HepG2 (cell line): ENCODE results near the gene ITGB7. TPM values are rescaled to one million over a fixed set of nuclear protein-coding genes. Genes with fewer than 3 reads are reported as not detected.

Experiments used
- ATAC-seq: fragments of 200-7000 bp; cut with Tn5 transposase; 3 replicates; pipeline ENCODE4 v1.9.1; 2020; ENCODE audit warnings: mild to moderate bottlenecking, moderate library complexity
- BruUV-seq: library from RNA; stranded (reverse); fragments of 400-500 nt; replicated peaks from 2 replicates; lab custom pipeline; 2021; lab: Mats Ljungman, UMichigan
- CTCF ChIA-PET: fragments of 300-600 bp; formaldehyde crosslinking; extraction: SDS; loops from one replicate; lab custom pipeline; 2021; ENCODE audit warnings: low total read pairs, inconsistent platforms, low intra/inter-chr PET ratio; lab: Yijun Ruan, JAX
- POLR2A ChIA-PET: fragments of 350-600 bp; sonication (Branson Sonifier 250); formaldehyde crosslinking; loops from one replicate; lab custom pipeline; 2020; ENCODE audit warnings: antibody characterized with exemption, inconsistent platforms; lab: Yijun Ruan, JAX
- DNase-seq: peaks from one replicate; pipeline ENCODE4 v3.0.0-alpha.2; 2015; ENCODE audit warnings: low spot score
- FAIRE-seq: peaks from 3 replicates; lab custom pipeline; 2011; peaks lifted over from hg19 to GRCh38; lab: Jason Lieb, UNC
- H2AFZ ChIP-seq: one replicate; pipeline ENCODE4 v1.6.1; 2011; ENCODE audit warnings: low read length, inconsistent platforms
- H3K27ac ChIP-seq: fragments of 300-600 bp; 3 replicates; pipeline ENCODE4 v1.8.0; 2011; ENCODE audit warnings: mixed run types, mild to moderate bottlenecking, mixed read lengths, low read length, inconsistent platforms; ENCODE audit not compliant: insufficient read depth; ENCODE audit errors: extremely low read length
- H3K27me3 ChIP-seq, 2 experiments: fragments of 200-600 bp in 1 of 2; 2 replicates in 1 of 2; 3 replicates in 1 of 2; pipeline versions ENCODE4 v1.6.0 to v1.8.0; 2011; ENCODE audit warnings: low read length in 2 of 2, mild to moderate bottlenecking in 2 of 2, moderate library complexity in 2 of 2, inconsistent platforms in 1 of 2; ENCODE audit not compliant: insufficient read depth in 2 of 2, control insufficient read depth in 1 of 2
- H3K36me3 ChIP-seq, 2 experiments: fragments of 200-600 bp in 1 of 2; replicated peaks in 1 of 2; 2 replicates in 1 of 2; 3 replicates in 1 of 2; pipeline versions ENCODE4 v1.5.1 to v1.8.0; 2011; ENCODE audit warnings: low read length in 2 of 2, inconsistent platforms in 1 of 2; ENCODE audit not compliant: insufficient read depth in 2 of 2, control insufficient read depth in 1 of 2
- H3K4me1 ChIP-seq: 2 replicates; pipeline ENCODE4 v1.5.1; 2012; ENCODE audit warnings: low read length, inconsistent platforms; ENCODE audit not compliant: insufficient read depth
- H3K4me2 ChIP-seq: 2 replicates; pipeline ENCODE4 v1.6.0; 2011; ENCODE audit warnings: low read depth, low read length, inconsistent platforms
- H3K4me3 ChIP-seq, 3 experiments: fragments of 200-600 bp in 1 of 3; sonication (generic), shearing (Covaris generic) in 1 of 3; replicated peaks in 1 of 3; 2 replicates each; pipeline ENCODE4 v1.5.1; 2011 to 2016; ENCODE audit warnings: low read length in 3 of 3, inconsistent platforms in 2 of 3, low read depth in 2 of 3, mild to moderate bottlenecking in 2 of 3, control low read depth in 1 of 3, mixed read lengths in 1 of 3; ENCODE audit not compliant: insufficient read depth in 1 of 3
- H3K79me2 ChIP-seq: one replicate; pipeline ENCODE4 v1.6.1; 2011; ENCODE audit warnings: low read length, inconsistent platforms; ENCODE audit not compliant: insufficient read depth
- H3K9ac ChIP-seq: 2 replicates; pipeline ENCODE4 v1.6.0; 2011; ENCODE audit warnings: mild to moderate bottlenecking, low read depth, low read length, inconsistent platforms; ENCODE audit not compliant: insufficient read depth
- H3K9me3 ChIP-seq: 2 replicates; pipeline ENCODE4 v1.5.1; 2012; ENCODE audit warnings: mild to moderate bottlenecking, low read length
- H4K20me1 ChIP-seq: 2 replicates; pipeline ENCODE4 v1.6.0; 2011; ENCODE audit warnings: inconsistent platforms, mild to moderate bottlenecking, low read length, moderate library complexity; ENCODE audit not compliant: insufficient read depth
- GABPA ChIP-seq, 2 experiments: IDR thresholded peaks; 2 replicates each; pipeline ENCODE4 v1.6.1; 2011 to 2016; ENCODE audit warnings: low read depth in 2 of 2, low read length in 1 of 2, missing biosample characterization in 1 of 2, missing genetic modification characterization in 1 of 2
- HMGA1 ChIP-seq: sonication (generic); formaldehyde crosslinking; conservative IDR thresholded peaks from 2 replicates; pipeline ENCODE4 v1.4.0; 2020; ENCODE audit warnings: missing genetic modification reagents
- HNRNPUL1 ChIP-seq: fragments of 200-400 bp; formaldehyde crosslinking; IDR thresholded peaks from 2 replicates; pipeline ENCODE4 v1.6.1; 2017; ENCODE audit warnings: low read depth, mild to moderate bottlenecking, low read length, moderate library complexity
- HOXA9 ChIP-seq: sonication (generic); formaldehyde crosslinking; IDR thresholded peaks from 2 replicates; pipeline ENCODE4 v1.8.1; 2022; ENCODE audit warnings: missing genetic modification reagents, mild to moderate bottlenecking, moderate library complexity, borderline replicate concordance
- MBD4 ChIP-seq: IDR thresholded peaks from 2 replicates; pipeline ENCODE4 v1.6.1; 2012; ENCODE audit warnings: low read length, inconsistent platforms, borderline replicate concordance
- MTF2 ChIP-seq: sonication (generic); formaldehyde crosslinking; IDR thresholded peaks from 2 replicates; pipeline ENCODE4 v1.5.0; 2020; ENCODE audit warnings: missing genetic modification reagents, borderline replicate concordance
- PAX8 ChIP-seq: sonication (generic); formaldehyde crosslinking; IDR thresholded peaks from 2 replicates; pipeline ENCODE4 v1.8.0; 2022; ENCODE audit warnings: mild to moderate bottlenecking, missing genetic modification reagents, borderline replicate concordance
- PCBP1 ChIP-seq: fragments of 200-400 bp; formaldehyde crosslinking; IDR thresholded peaks from 2 replicates; pipeline ENCODE4 v1.6.1; 2017; ENCODE audit warnings: mild to moderate bottlenecking, low read depth, low read length, borderline replicate concordance
- REPIN1 ChIP-seq: sonication (generic); formaldehyde crosslinking; IDR thresholded peaks from 2 replicates; pipeline ENCODE4 v1.8.0; 2022; ENCODE audit warnings: missing genetic modification reagents, low read depth, mild to moderate bottlenecking, borderline replicate concordance
- TBL1XR1 ChIP-seq: fragments of 150-350 bp; IDR thresholded peaks from 2 replicates; pipeline ENCODE4 v1.6.1; 2014; ENCODE audit warnings: borderline replicate concordance, low read length; ENCODE audit not compliant: partially characterized antibody
- ZNF337 ChIP-seq: sonication (generic); formaldehyde crosslinking; IDR thresholded peaks from 2 replicates; pipeline ENCODE4 v1.5.1; 2020; ENCODE audit warnings: missing genetic modification reagents, low read depth, mild to moderate bottlenecking, borderline replicate concordance
- ZNF460 ChIP-seq: sonication (generic); formaldehyde crosslinking; IDR thresholded peaks from 2 replicates; pipeline ENCODE4 v1.5.1; 2020; ENCODE audit warnings: missing genetic modification reagents, mild to moderate bottlenecking, borderline replicate concordance
- ZNF546 ChIP-seq: sonication (generic); formaldehyde crosslinking; conservative IDR thresholded peaks from 2 replicates; pipeline ENCODE4 v1.8.1; 2023; ENCODE audit warnings: mild to moderate bottlenecking, missing genetic modification reagents
- WGBS: methylation state at CpG from one replicate; pipeline ENCODE4 v1.1.6; 2017; ENCODE audit warnings: low lambda C conversion rate; 5-methylcytosine and 5-hydroxymethylcytosine counted together
- in situ Hi-C: cut with HindIII; loops from 2 replicates; pipeline ENCODE4 v1.10.0; 2017; ENCODE audit warnings: low pct_unique_long_range_greater_than_20kb; ENCODE audit not compliant: extremely low pct_ligation_motif_present
- intact Hi-C: fragments of 100-400 bp; cut with micrococcal nuclease; formaldehyde crosslinking; loops from one replicate; pipeline ENCODE4 v1.10.0; 2022; ENCODE audit not compliant: unreplicated experiment
- polyA plus RNA-seq, 8 experiments: library from polyadenylated mRNA; depleted of rRNA in 3 of 8; stranded (reverse) in 7 of 8; unstranded in 1 of 8; fragments of >200 nt; fragmentation: Illumina TruSeq in 4 of 8; extraction: Trizol in 4 of 8; gene quantifications; 2 replicates each; pipeline versions ENCODE4 v1.2.1 to v1.2.3, GENCODE V29; 2011 to 2016; ENCODE audit warnings: low read depth in 4 of 8, missing spikeins in 1 of 8, mixed read lengths in 1 of 8; ENCODE audit not compliant: insufficient read depth in 1 of 8
- total RNA-seq, 5 experiments: library from RNA; depleted of rRNA; stranded (reverse); fragments of >200 nt; fragmentation: Illumina TruSeq; extraction: Trizol; gene quantifications; 2 replicates each; pipeline ENCODE4 v1.2.3, GENCODE V29; 2016; ENCODE audit warnings: low read depth in 1 of 5
- TF ChIP-seq, protein P1 (sequence below): IDR thresholded peaks from 2 replicates; pipeline ENCODE4 v1.6.1; 2016; ENCODE audit warnings: low read depth, control low read depth
- TF ChIP-seq, protein P2 (sequence below): sonication (generic); formaldehyde crosslinking; IDR thresholded peaks from 2 replicates; pipeline ENCODE4 v1.4.0; 2020; ENCODE audit warnings: missing genetic modification reagents
- TF ChIP-seq, protein P3 (sequence below): sonication (generic); IDR thresholded peaks from 2 replicates; pipeline ENCODE4 v1.6.1; 2016; ENCODE audit warnings: low read depth, borderline replicate concordance
- TF ChIP-seq, protein P4 (sequence below): sonication (generic); formaldehyde crosslinking; IDR thresholded peaks from 2 replicates; pipeline ENCODE4 v1.4.0; 2020; ENCODE audit warnings: missing genetic modification reagents

ITGB7 gene
- total and polyA plus RNA-seq, 2 of the 13 experiments (the other 11 are each of a cell fraction or from before 2014, with no cell fraction given) = 0.16 to 0.18 TPM

DNA sequence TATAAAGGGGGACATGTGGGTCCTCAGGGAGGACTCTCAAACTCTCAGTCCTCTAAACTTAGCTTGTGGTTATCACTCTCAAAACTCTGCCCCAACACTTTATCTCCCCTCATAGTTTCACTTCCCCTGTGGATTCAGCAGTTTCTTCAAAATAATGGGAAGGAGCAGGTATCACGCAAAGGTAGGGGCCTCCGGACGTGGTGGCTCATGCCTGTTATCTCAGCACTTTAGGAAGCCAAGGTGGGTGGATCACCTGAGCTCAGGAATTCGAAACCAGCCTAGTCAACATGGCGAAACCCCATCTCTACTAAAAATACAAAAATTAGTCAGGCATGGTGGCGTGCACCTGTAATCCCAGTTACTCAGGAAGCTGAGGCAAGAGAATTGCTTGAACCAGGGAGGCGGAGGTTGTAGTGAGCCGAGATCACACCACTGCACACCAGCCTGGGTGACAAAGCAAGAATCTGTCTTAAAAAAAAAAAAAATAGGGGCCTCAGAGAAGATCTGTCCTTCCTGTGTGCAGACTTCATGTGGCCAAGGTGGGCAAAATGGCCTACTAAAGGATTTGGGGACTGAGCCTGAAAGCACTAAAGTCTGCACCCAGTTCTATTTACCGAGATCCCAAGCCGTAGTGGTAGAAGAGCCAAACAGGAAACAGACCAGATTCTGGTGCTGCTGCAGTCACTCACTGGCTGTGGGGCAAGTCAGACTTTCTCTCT is 6.4 kb downstream of the ITGB7 start:
- intact Hi-C loops = no loop called here

More for the DNA sequence above, 6.4 kb downstream of the ITGB7 start:
- no peaks in the 10 kb centered on the region for H3K79me2 ChIP-seq
- no peaks in the 10 kb centered on the region for H3K9me3 ChIP-seq
- no peak overlapping the region for H3K4me2 ChIP-seq
- peaks cover 39% of the 10 kb centered on the region for H3K4me1 ChIP-seq
- H2AFZ ChIP-seq = no peak overlapping the region
- ChIA-PET POLR2A (interaction anchor here (0.9 kb wide), 1 partner anchor 121 kb away, joined by 3 read pairs; the partner anchor contains the start of gene AAAS), CTCF (no interaction called here)
- TF ChIP-seq REPIN1 = no peak
- no peak for TF ChIP-seq TBL1XR1
- TF ChIP-seq, protein P1, sequence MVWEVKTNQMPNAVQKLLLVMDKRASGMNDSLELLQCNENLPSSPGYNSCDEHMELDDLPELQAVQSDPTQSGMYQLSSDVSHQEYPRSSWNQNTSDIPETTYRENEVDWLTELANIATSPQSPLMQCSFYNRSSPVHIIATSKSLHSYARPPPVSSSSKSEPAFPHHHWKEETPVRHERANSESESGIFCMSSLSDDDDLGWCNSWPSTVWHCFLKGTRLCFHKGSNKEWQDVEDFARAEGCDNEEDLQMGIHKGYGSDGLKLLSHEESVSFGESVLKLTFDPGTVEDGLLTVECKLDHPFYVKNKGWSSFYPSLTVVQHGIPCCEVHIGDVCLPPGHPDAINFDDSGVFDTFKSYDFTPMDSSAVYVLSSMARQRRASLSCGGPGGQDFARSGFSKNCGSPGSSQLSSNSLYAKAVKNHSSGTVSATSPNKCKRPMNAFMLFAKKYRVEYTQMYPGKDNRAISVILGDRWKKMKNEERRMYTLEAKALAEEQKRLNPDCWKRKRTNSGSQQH (CRISPR knock-in tag) = no peak
- TF ChIP-seq GABPA (IDR thresholded peaks at IDR 0.05; ENCODE audit: low read depth, low read length) = no peak
- TF ChIP-seq GABPA (CRISPR knock-in tag; IDR thresholded peaks at IDR 0.05; ENCODE audit: low read depth) = no peak
- TF ChIP-seq, protein P2, sequence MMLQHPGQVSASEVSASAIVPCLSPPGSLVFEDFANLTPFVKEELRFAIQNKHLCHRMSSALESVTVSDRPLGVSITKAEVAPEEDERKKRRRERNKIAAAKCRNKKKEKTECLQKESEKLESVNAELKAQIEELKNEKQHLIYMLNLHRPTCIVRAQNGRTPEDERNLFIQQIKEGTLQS (CRISPR knock-in tag) = no peak
- TF ChIP-seq ZNF337 (CRISPR knock-in tag) = no peak
- TF ChIP-seq, protein P3, sequence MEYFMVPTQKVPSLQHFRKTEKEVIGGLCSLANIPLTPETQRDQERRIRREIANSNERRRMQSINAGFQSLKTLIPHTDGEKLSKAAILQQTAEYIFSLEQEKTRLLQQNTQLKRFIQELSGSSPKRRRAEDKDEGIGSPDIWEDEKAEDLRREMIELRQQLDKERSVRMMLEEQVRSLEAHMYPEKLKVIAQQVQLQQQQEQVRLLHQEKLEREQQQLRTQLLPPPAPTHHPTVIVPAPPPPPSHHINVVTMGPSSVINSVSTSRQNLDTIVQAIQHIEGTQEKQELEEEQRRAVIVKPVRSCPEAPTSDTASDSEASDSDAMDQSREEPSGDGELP = no peak
- TF ChIP-seq PCBP1 = no peak
- TF ChIP-seq, protein P4, sequence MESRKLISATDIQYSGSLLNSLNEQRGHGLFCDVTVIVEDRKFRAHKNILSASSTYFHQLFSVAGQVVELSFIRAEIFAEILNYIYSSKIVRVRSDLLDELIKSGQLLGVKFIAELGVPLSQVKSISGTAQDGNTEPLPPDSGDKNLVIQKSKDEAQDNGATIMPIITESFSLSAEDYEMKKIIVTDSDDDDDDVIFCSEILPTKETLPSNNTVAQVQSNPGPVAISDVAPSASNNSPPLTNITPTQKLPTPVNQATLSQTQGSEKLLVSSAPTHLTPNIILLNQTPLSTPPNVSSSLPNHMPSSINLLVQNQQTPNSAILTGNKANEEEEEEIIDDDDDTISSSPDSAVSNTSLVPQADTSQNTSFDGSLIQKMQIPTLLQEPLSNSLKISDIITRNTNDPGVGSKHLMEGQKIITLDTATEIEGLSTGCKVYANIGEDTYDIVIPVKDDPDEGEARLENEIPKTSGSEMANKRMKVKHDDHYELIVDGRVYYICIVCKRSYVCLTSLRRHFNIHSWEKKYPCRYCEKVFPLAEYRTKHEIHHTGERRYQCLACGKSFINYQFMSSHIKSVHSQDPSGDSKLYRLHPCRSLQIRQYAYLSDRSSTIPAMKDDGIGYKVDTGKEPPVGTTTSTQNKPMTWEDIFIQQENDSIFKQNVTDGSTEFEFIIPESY (CRISPR knock-in tag) = no peak
- TF ChIP-seq ZNF546 = no peak
- TF ChIP-seq ZNF460 = no peak
- TF ChIP-seq HOXA9 (CRISPR knock-in tag) = no peak
- no peak for TF ChIP-seq HMGA1 (CRISPR knock-in tag)
- no peak for TF ChIP-seq HNRNPUL1
- TF ChIP-seq MTF2 (CRISPR knock-in tag) = no peak
- TF ChIP-seq PAX8 (CRISPR knock-in tag) = no peak
- no peak for TF ChIP-seq MBD4
- no peak overlapping the region for H3K9ac ChIP-seq
- FAIRE-seq (no peak), ATAC-seq (no peak), DNase-seq (no peak)
- H4K20me1 ChIP-seq = no peaks in the 10 kb centered on the region
- no peaks in the 10 kb centered on the region for H3K36me3 ChIP-seq
- H3K4me3 ChIP-seq = no peak overlapping the region; a peak in 1 of 6 replicates
- in situ Hi-C loops = no loop called here
- H3K27ac ChIP-seq = no peak overlapping the region
- WGBS = 40% methylated on average over 10 of the region's 10 CpGs
- BruUV-seq = no TSS peak
- H3K27me3 ChIP-seq = peaks cover 0 to 4% of the 10 kb centered on the region in 2 experiments; a peak in 1 of 5 replicates
